Activated CD4-positive, CD25-positive, alpha-beta regulatory T cell treated with anti-CD3 and anti-CD28 coated beads, Interleukin-2, amount 50 U/mL, for 16 hours (primary cell): Measurements from ENCODE around the gene TSC22D1.
"Not testable (repeated sequence)": the region's sequence is repeated elsewhere in the genome, so short reads cannot be mapped to it uniquely, and the experiment has no call there.

Experiments used
- DNase-seq: peaks from one replicate; pipeline ENCODE4 v3.0.0-alpha.2; 2020; ENCODE audit warnings: low read depth, low spot score

Gene TSC22D1

DNA sequence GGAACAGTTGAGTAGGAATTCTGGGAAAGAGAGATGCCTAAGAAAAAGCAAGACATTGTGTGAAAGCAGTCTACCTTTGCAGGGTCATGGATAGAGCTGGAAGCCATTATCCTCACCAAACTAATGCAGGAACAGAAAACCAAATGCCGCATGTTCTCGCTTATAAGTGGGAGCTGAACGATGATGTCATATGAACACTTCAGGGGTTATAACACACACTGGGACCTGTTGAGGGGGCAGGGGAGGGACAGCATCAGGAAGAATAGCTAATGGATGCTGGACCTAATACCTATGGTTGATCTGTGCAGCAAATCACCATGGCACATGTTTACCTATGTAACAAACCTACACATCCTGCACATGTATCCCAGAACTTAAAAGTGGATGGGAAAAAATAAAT, 69.9 kb downstream of the TSC22D1 start:
- no peak for DNase-seq

GRCh38 chr13:44504116-44504515, 72.0 kb downstream of the TSC22D1 start:
- no peak for DNase-seq

DNA sequence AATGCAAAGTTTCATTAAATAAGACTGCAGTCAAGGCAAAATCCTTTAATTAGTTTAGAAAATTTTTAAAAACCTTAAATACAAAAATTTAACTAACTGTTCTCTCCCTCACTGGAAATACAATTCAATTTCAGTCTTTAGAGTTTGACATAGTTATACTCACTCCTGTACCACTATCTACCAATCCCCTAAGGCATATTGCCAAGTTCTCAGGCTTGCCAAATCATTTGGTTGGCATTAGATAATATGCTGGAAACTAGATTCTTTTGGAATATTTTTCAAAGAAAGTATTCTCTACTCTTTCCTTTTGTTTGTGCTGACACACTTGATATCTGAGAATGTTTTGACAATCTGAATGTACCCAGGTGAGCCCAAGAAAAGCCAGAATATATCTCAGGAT, 77.2 kb downstream of the TSC22D1 start:
- no peak for DNase-seq

- DNase-seq, result no peak
Observed at GRCh38 chr13:44498502-44498901, 77.6 kb downstream of the TSC22D1 start.

DNA sequence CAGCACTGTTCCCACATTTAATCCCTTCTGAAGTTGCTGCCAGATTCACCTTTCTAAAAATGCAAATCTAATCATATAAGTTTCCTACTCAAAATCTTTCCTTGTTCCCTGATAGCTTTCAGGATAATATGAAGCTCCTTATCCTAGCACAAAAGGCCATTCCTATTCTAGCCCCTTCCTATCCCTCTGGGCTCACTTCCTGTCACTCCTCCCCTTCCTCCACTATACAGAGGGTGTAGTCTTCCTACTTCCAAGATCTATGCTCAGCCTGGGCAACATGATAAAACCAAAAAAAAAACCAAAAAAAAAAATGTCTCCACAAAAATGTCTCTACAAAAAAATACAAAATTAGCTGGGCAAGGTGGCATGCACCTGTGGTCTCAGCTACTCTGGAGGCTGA, 78.3 kb downstream of the TSC22D1 start:
- no peak for DNase-seq

GRCh38 chr13:44493213-44493812, 82.8 kb downstream of the TSC22D1 start:
- DNase-seq, result no peak

- no peak for DNase-seq
Observed at GRCh38 chr13:44489751-44490150, 86.4 kb downstream of the TSC22D1 start.

DNA sequence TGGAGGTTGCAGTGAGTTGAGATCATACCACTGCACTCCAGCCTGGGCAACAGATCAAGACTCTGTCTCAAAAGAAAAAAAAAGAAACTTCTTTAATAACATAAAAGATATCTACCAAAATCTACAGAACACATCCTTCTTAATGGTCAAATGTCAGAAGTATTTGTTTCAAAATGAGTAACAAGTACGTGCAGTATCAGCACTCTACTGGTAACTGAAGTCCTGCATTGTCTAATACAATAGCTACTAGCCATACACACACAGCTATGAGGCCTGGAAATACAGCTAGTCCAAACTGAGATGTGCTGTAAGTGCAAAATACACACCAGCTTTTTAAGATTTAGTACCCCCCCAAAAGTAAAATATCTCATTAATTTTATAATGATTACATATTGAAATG, 88.1 kb downstream of the TSC22D1 start:
- no peak for DNase-seq

DNA sequence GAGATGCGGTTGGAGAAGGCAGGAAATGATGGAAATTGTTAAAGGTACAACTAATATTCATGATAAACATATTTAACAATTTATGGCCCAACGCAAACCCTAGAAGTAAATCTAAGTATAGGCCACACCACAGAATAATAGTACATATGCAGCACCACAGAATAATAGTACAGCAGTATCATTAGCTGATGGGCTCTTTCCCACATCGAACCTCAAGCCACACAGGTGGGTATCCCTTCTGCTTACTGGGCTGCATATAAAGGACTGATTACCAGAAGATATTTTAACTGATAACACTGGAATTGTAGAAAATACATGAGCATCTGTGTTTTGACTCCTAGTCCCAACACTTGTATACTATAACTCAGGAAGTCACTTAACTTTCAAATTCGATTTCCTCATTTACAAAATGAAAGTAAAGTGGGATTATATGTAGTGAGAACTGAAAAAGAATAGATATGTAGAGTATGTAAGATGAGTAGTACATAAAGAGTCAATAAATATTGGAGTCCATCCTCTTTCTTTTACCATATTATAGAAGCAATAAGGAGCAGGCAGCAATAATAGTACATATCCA, 91.5 kb downstream of the TSC22D1 start:
- no peak for DNase-seq

DNA sequence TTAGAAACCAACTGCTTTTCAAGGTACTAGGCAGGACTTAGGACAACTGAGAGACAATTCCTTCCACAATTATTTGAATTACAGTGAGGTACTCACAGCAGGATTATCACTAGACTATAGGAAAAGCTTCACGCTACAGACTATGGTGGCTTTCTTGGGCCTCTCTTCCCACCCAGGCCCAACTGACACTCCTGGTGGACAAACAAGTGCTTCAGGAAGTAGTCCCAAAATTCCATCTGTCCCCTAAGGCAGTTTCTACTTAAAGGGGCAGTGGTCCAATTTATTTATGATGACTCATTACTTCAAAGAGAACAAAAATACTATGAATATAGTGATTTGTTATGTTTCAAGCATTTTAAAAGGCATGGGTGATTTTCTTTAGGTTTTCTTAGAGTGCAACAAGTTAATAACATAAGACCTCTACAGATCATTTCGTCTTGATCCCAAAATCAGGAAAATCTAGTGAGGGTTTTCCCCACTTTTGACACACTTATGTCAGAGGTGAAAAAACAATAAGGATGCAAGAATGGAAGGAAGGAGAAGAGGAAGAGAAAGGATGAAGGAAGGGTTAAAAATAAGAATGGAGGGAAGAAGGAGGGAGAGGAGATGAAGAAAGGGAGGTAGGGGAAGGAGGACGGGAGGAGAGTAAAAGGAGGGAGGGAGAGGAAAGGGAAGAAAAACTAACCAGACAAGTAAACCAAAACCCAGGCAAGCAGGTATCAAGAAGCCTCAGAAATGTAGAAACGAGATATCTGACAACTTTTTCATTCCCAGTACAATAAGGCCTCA, 101.8 kb downstream of the TSC22D1 start:
- DNase-seq, result no peak

- DNase-seq, result no peak
Observed at GRCh38 chr13:44471686-44472085, 104.4 kb downstream of the TSC22D1 start.

DNA sequence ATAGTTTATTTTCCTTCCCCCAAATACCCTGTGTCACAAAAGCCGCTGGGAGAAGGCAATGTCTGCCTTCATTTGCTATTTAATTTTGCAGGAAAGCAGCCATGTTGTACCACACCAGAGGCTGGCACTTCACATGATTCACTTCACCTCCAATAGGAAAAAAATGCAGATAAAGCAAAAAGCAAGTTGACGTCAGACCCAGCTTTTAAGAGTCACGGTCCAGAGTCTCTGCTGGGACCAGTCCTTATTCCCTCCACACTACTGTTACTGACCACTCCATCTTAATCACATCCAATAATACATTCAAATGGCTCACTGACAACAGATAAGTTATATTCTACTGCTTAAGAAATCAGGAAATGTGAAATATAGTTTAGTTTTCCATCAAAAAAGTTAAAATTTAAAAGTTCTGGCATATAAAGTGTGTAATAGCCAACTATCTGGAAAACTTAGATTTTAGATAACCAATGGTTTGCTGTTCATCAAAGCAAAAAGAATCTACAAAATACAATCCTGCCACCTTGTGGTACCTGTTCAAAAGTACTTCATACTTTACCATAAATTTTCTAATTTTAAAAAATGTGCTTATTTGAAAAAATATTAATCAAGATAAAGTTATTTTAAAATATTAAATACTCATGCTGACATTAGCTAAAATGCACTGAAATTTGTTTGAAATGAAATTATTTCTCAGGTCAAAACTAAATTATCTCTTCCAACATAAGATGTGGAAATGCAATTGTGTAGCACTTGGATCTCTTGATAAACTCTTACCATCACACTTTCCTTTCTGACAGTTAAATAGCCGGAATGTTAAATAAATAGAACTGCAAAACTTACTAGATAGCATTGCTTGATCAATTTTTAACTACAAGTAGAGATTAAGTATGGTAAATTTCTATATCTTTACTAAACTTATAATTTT, 105.2 kb downstream of the TSC22D1 start:
- DNase-seq, result no peak

DNA sequence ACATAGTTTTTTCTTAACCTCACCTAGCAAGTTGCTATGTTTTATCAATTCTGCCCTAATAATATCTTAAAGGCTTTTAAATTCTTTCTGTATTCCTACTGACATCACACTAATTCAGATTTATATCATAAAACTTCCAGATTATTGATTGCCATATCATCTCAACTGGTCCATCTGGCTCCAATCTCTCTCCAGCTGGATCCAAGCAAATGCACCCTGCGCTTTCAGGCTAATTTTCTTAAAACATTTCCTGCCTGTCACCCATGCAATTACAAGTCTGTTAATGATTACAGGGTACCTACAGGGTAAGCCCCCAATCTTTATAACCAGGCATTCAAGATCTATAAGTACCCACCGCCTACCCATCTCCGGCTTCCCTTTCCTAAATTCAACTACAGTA, 107.3 kb downstream of the TSC22D1 start:
- no peak for DNase-seq

- no peak for DNase-seq
Observed at GRCh38 chr13:44465318-44465717, 110.8 kb downstream of the TSC22D1 start.

GRCh38 chr13:44464471-44464870, 111.7 kb downstream of the TSC22D1 start:
- no peak for DNase-seq

GRCh38 chr13:44463759-44464158, 112.4 kb downstream of the TSC22D1 start:
- no peak for DNase-seq

DNA sequence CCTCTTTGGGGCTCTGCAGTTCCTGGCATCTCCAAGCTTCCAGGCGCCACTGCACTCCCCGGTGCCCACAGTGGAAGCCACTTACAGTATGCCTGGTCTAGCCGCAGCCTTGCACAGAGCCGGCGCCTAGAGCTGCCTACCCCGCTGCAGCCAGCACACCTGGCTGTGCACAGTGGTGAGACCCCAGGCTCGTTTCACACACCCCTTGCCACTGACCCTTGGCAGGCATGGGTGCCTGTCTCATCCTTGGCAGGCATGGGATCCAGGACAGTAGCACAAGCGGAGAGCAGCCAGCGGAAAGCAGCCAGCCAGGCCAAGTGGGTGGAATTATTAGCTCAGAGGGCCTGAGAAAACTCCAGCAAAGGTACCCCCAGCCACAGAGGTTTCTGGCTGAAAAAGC, 116.5 kb downstream of the TSC22D1 start:
- DNase-seq, result no peak

- no peak for DNase-seq
Observed at GRCh38 chr13:44458313-44458975, 117.7 kb downstream of the TSC22D1 start.

- not testable (repeated sequence) for DNase-seq
Observed at GRCh38 chr13:44456212-44456611, 119.9 kb downstream of the TSC22D1 start.

DNA sequence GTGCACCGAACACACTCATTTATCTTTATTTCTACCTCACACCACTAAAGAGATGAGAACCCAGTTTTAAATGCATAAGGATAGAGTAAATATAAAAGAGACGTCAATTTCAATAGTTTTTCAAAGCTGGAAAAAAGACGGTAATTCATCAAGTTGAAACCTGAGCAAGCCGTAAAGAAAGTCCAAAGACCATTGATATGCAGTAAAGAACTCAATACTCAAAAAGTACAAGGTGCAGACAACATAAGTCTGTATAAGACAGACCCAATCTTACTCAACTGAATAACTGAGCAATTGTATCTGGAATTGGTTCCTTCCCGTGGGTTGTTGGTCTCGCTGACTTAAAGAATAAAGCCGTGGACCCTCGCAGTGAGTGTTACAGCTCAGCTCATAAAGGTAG, 120.4 kb downstream of the TSC22D1 start:
- no peak for DNase-seq

- DNase-seq, result no peak
Observed at GRCh38 chr13:44453881-44454280, 122.2 kb downstream of the TSC22D1 start.
